Neural progenitor cell (in vitro differentiated cells): ENCODE results near the gene PLOD3. TPM values are rescaled to one million over a fixed set of nuclear protein-coding genes. Genes with fewer than 3 reads are reported as not detected.

ENCODE experiments used
- DNase-seq: peaks from one replicate; pipeline ENCODE4 v3.0.0-alpha.2; 2016; ENCODE audit warnings: low spot score
- H2AFZ ChIP-seq: fragments of 200-600 bp; sonication (generic); replicated peaks from 2 replicates; pipeline ENCODE4 v1.6.1; 2016; ENCODE audit warnings: antibody characterized with exemption
- H3F3A ChIP-seq: fragments of 200-600 bp; sonication (generic); 2 replicates; pipeline ENCODE4 v1.6.1; 2016; ENCODE audit warnings: antibody characterized with exemption, low read depth
- H3K27ac ChIP-seq: fragments of 200-600 bp; sonication (generic); 2 replicates; pipeline ENCODE4 v1.5.1; 2016; ENCODE audit warnings: mild to moderate bottlenecking
- H3K27me3 ChIP-seq: fragments of 200-600 bp; sonication (generic); 2 replicates; pipeline ENCODE4 v1.6.1; 2016; ENCODE audit warnings: mild to moderate bottlenecking, moderate library complexity
- H3K36me3 ChIP-seq: fragments of 200-600 bp; sonication (generic); 2 replicates; pipeline ENCODE4 v1.5.1; 2016
- H3K4me1 ChIP-seq: fragments of 200-600 bp; sonication (generic); 2 replicates; pipeline ENCODE4 v1.6.1; 2016; ENCODE audit warnings: mixed run types
- H3K4me2 ChIP-seq: fragments of 200-600 bp; sonication (generic); 2 replicates; pipeline ENCODE4 v1.6.1; 2016
- H3K4me3 ChIP-seq: fragments of 200-600 bp; sonication (generic); 2 replicates; pipeline ENCODE4 v1.5.1; 2016
- H3K79me2 ChIP-seq: fragments of 200-600 bp; sonication (generic); 2 replicates; pipeline ENCODE4 v1.6.1; 2016; ENCODE audit warnings: low read depth
- H3K9ac ChIP-seq: fragments of 200-600 bp; sonication (generic); 2 replicates; pipeline ENCODE4 v1.6.1; 2016
- H3K9me3 ChIP-seq: fragments of 200-600 bp; sonication (generic); 2 replicates; pipeline ENCODE4 v1.5.1; 2016; ENCODE audit warnings: low read depth
- H4K20me1 ChIP-seq: fragments of 200-600 bp; sonication (generic); 2 replicates; pipeline ENCODE4 v1.6.1; 2016; ENCODE audit warnings: low read depth
- H3K27ac Mint-ChIP-seq: 3 replicates; pipeline ENCODE4 v1.8.0; 2021; ENCODE audit warnings: mixed read lengths
- H3K27me3 Mint-ChIP-seq: 2 replicates; pipeline ENCODE4 v1.8.0; 2022; ENCODE audit warnings: low read depth, mild to moderate bottlenecking, inconsistent platforms, moderate library complexity, mixed read lengths; ENCODE audit not compliant: insufficient read depth
- H3K36me3 Mint-ChIP-seq: 3 replicates; pipeline ENCODE4 v1.8.0; 2021; ENCODE audit warnings: mixed read lengths
- H3K4me1 Mint-ChIP-seq: 3 replicates; pipeline ENCODE4 v1.8.0; 2021; ENCODE audit warnings: mixed read lengths
- H3K4me3 Mint-ChIP-seq: 3 replicates; pipeline ENCODE4 v1.8.0; 2021; ENCODE audit warnings: mild to moderate bottlenecking, moderate library complexity, mixed read lengths
- H3K9me3 Mint-ChIP-seq: 3 replicates; pipeline ENCODE4 v1.8.0; 2020; ENCODE audit warnings: mixed read lengths
- CTCF ChIP-seq: fragments of 200-600 bp; sonication (generic); IDR thresholded peaks from 2 replicates; pipeline ENCODE4 v1.5.1; 2017; ENCODE audit warnings: antibody characterized with exemption, mild to moderate bottlenecking
- EZH2 ChIP-seq: fragments of 200-600 bp; sonication (generic); IDR thresholded peaks from 2 replicates; pipeline ENCODE4 v1.6.1; 2017; ENCODE audit warnings: antibody characterized with exemption, mild to moderate bottlenecking, moderate library complexity
- EZH2phosphoT487 ChIP-seq: fragments of 200-600 bp; sonication (generic); IDR thresholded peaks from 2 replicates; pipeline ENCODE4 v1.6.1; 2017; ENCODE audit warnings: antibody characterized with exemption
- total RNA-seq: library from RNA; depleted of rRNA; stranded (reverse); fragments of >200 nt; gene quantifications from 2 replicates; pipeline ENCODE4 v1.2.3, GENCODE V29; 2015; ENCODE audit warnings: low replicate concordance

The PLOD3 gene
- total RNA-seq, 1 donor from 2014 or later: 9.4 TPM

- H3K27me3 ChIP-seq: peaks cover 100% of the 10 kb centered on the region
- H3K79me2 ChIP-seq: no peaks in the 10 kb centered on the region
- peaks cover 52% of the 10 kb centered on the region for H3K4me1 ChIP-seq
- no peak for DNase-seq
- H3K27ac ChIP-seq: no peak overlapping the region
- H4K20me1 ChIP-seq: peaks cover 78% of the 10 kb centered on the region
- H3K4me2 ChIP-seq: no peak overlapping the region
- no peak overlapping the region for H3K4me3 Mint-ChIP-seq
- no peaks in the 10 kb centered on the region for H3K9me3 ChIP-seq
- H3K27ac Mint-ChIP-seq: no peak overlapping the region
- no peak overlapping the region for H2AFZ ChIP-seq
- peaks cover 15% of the 10 kb centered on the region for H3F3A ChIP-seq
- peaks cover 66% of the 10 kb centered on the region for H3K4me1 Mint-ChIP-seq
- H3K4me3 ChIP-seq: no peak overlapping the region
- H3K9me3 Mint-ChIP-seq: no peaks in the 10 kb centered on the region
- H3K36me3 Mint-ChIP-seq: no peaks in the 10 kb centered on the region
- no peak overlapping the region for H3K9ac ChIP-seq
- peaks cover 78% of the 10 kb centered on the region for H3K27me3 Mint-ChIP-seq
- no peaks in the 10 kb centered on the region for H3K36me3 ChIP-seq
- TF ChIP-seq CTCF (no peak), EZH2 (no peak), EZH2phosphoT487 (no peak)
Observed at GRCh38 chr7:101168412-101169049, 48.9 kb downstream of the PLOD3 start.

- TF ChIP-seq EZH2phosphoT487 (peak; percentile 18), CTCF (no peak)
Observed at GRCh38 chr7:101167645-101168411, 49.6 kb downstream of the PLOD3 start.

GRCh38 chr7:101166909-101167644, 50.3 kb downstream of the PLOD3 start:
- Mint-ChIP-seq H3K27ac (no peak overlapping the region), H3K27me3 (peaks cover 74% of the 10 kb centered on the region)

More at GRCh38 chr7:101167645-101168411, 49.6 kb downstream of the PLOD3 start:
- Histone ChIP-seq H3K9ac (no peak overlapping the region), H3K4me2 (peak overlapping the region; percentile 68), H4K20me1 (peaks cover 73% of the 10 kb centered on the region), H3F3A (peaks cover 19% of the 10 kb centered on the region), H3K9me3 (no peaks in the 10 kb centered on the region), H3K27me3 (peaks cover 100% of the 10 kb centered on the region), H3K79me2 (no peaks in the 10 kb centered on the region), H3K4me1 (peaks cover 50% of the 10 kb centered on the region), H3K4me3 (peak overlapping the region; percentile 23), H3K36me3 (no peaks in the 10 kb centered on the region), H2AFZ (no peak overlapping the region), H3K27ac (no peak overlapping the region)
- Mint-ChIP-seq H3K4me1 (peaks cover 64% of the 10 kb centered on the region), H3K27me3 (peaks cover 74% of the 10 kb centered on the region), H3K4me3 (peak overlapping the region; percentile 77), H3K9me3 (no peaks in the 10 kb centered on the region), H3K27ac (no peak overlapping the region), H3K36me3 (no peaks in the 10 kb centered on the region)
- no peak for DNase-seq

More at GRCh38 chr7:101166909-101167644, 50.3 kb downstream of the PLOD3 start:
- H3F3A ChIP-seq: peaks cover 26% of the 10 kb centered on the region
- TF ChIP-seq EZH2 (peak; percentile 43), EZH2phosphoT487 (no peak), CTCF (no peak)
- H3K4me3 Mint-ChIP-seq: peak overlapping the region; percentile 77
- peak overlapping the region; percentile 23 for H3K4me3 ChIP-seq
- H3K4me1 ChIP-seq: peaks cover 49% of the 10 kb centered on the region
- peak; percentile 79 for DNase-seq
- no peak overlapping the region for H3K27ac ChIP-seq
- no peaks in the 10 kb centered on the region for H3K79me2 ChIP-seq
- no peaks in the 10 kb centered on the region for H3K36me3 Mint-ChIP-seq
- peak overlapping the region; percentile 68 for H3K4me2 ChIP-seq
- no peak overlapping the region for H2AFZ ChIP-seq
- peaks cover 66% of the 10 kb centered on the region for H3K4me1 Mint-ChIP-seq
- no peaks in the 10 kb centered on the region for H3K9me3 Mint-ChIP-seq
- H3K36me3 ChIP-seq: no peaks in the 10 kb centered on the region
- no peak overlapping the region for H3K9ac ChIP-seq
- no peaks in the 10 kb centered on the region for H3K9me3 ChIP-seq
- peaks cover 73% of the 10 kb centered on the region for H4K20me1 ChIP-seq
- H3K27me3 ChIP-seq: peaks cover 100% of the 10 kb centered on the region
